ENCODE results near the gene GLI1. TPM values are rescaled to one million over a fixed set of nuclear protein-coding genes. Genes with fewer than 3 reads are reported as not detected.
A peak's percentile ranks its signal among the peaks of the same experiment; 100 is the strongest.
"Not testable (repeated sequence)": the region's sequence is repeated elsewhere in the genome, so short reads cannot be mapped to it uniquely, and the experiment has no call there.

Gene GLI1
- 1 to 10 TPM; 1.6 to 3.1 (median 2.5) TPM for total RNA-seq
- polyA plus RNA-seq: 0.59 TPM
- long read RNA-seq, donor 1, partial matches to known transcripts: 1 of 1 reads
- long read RNA-seq, donor 1, other reads (novel, unspliced or antisense): 0 of 1 reads
- long read RNA-seq, donor 2, partial matches to known transcripts: 0 of 1 reads
- long read RNA-seq, donor 2, other reads (novel, unspliced or antisense): 0 of 1 reads
- long read RNA-seq, donor 3, partial matches to known transcripts: 1 of 2 reads
- long read RNA-seq, donor 3, other reads (novel, unspliced or antisense): 1 of 2 reads
- long read RNA-seq, donor 4: 0 reads

DNA sequence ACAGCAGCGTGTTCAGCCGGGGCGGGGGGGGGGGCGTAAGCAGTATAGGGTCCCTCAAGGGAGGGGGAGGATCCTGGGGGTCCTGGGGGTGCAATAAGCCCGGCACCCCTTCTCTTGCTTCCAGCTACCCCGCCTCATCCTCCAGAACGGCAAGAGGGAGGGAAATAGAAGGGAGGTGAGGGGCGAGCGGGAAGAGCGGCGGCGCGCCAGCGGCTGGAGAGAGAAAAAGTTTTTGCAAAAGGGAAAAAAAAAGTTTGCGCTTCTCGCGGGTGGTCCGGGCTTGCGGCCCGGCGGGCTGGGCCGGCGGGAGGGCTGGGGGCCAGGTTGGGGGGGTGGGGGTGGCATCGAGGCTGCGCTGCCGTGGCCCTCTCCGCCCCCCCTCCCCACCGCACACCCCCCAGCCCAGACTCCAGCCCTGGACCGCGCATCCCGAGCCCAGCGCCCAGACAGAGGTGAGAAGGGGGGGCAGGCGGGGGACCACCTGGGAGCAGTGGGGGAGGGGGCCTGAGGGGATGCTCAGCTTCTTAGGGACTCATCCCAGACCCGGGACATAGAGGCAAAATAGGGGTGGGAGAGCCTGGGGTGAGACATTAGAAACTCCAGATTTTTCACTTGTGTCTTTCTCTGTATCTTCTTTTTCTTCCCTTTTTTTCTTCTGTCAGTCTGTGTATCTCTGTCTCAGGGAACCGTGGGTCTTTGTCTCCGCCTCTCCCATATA, at the start of gene GLI1:
GLI1 (plus strand) TSS at position 36 of the 718 bp plus-strand sequence. CDS start 3,907 bp downstream, outside the sequence.
- ATAC-seq: peak; percentile 27 to 48
- H3K27ac ChIP-seq (ENCODE audit: low read length): peak within 1 kb of the TSS; percentile 74
- intact Hi-C loops (cut with DNase I): loop anchor here in 1 of 4 donors (10.0 kb wide), 1 partner anchor 165 kb away; no protein-coding TSS in a partner anchor
- peak within 1 kb of the TSS; percentile 54 for H3K4me3 ChIP-seq (ENCODE audit: low read length)
- DNase-seq: peak in 1 of 3 donors; percentile 58
- under 1% methylated on average over 35 of the region's 36 CpGs for WGBS
- no peaks in the 10 kb centered on the region for H3K4me1 ChIP-seq (ENCODE audit: control insufficient read depth, insufficient read depth, low read length)
- H3K9me3 ChIP-seq (ENCODE audit: control insufficient read depth, low read length): no peaks in the 10 kb centered on the region
- no peaks in the 10 kb centered on the region for H3K27me3 ChIP-seq (ENCODE audit: control insufficient read depth, insufficient read depth)

DNA sequence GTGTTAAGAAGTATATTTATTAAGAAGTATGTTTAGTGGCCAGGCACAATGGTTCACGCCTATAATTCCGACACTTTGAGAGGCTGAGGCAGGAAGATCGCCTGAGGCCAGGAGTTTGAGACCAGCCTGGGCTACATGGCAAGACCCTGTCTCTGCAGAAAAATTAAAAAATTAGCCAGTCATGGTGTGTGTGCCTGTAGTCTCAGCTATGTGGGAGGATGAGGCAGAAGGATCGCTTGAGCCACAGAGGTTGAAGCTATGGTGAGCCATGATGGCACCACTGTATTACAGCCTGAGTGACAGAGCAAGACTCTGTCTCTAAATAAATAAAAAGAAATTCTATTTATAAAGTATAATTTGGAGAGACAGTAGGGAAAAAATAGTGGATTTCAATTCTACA, 49.1 kb upstream of the GLI1 start:
- Histone ChIP-seq H3K9me3 (ENCODE audit: control insufficient read depth, low read length) (no peaks in the 10 kb centered on the region), H3K27ac (ENCODE audit: low read length) (no peak overlapping the region), H3K4me1 (ENCODE audit: control insufficient read depth, insufficient read depth, low read length) (no peaks in the 10 kb centered on the region), H3K27me3 (ENCODE audit: control insufficient read depth, insufficient read depth) (no peaks in the 10 kb centered on the region), H3K4me3 (ENCODE audit: low read length) (no peak overlapping the region)
- WGBS: 96% methylated on average over 4 of the region's 4 CpGs
- intact Hi-C loops (cut with DNase I): no loop called here
- ATAC-seq: no peak
- no peak for DNase-seq

DNA sequence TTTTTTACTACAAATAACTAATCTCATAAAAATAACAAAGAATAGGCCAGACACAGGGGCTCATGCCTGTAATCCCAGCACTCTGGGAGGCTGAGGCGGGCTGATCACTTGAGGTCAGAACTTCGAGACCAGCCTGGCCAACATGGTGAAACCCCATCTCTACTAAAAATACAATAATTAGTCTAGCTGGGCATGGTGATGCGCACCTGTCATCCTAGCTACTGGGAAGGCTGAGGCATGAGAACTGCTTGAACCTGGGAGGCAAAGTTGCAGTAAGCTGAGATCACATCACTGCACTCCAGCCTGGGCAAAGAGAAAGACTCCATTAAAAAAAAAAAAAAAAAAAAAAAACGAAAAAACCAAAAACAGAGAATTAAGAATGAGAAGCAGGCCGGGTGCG, 45.4 kb upstream of the GLI1 start:
- H3K4me3 ChIP-seq (ENCODE audit: low read length): not testable (repeated sequence)

GRCh38 chr12:57415088-57415487, 44.5 kb upstream of the GLI1 start:
- Histone ChIP-seq H3K27me3 (ENCODE audit: control insufficient read depth, insufficient read depth) (no peaks in the 10 kb centered on the region), H3K4me3 (ENCODE audit: low read length) (no peak overlapping the region), H3K4me1 (ENCODE audit: control insufficient read depth, insufficient read depth, low read length) (peaks cover 7% of the 10 kb centered on the region), H3K9me3 (ENCODE audit: control insufficient read depth, low read length) (no peaks in the 10 kb centered on the region), H3K27ac (ENCODE audit: low read length) (no peak overlapping the region)
- 78% methylated on average over 2 of the region's 2 CpGs for WGBS
- intact Hi-C loops (cut with DNase I): no loop called here
- no peak for DNase-seq
- ATAC-seq: no peak

More for the DNA sequence above, 45.4 kb upstream of the GLI1 start:
- H3K4me1 ChIP-seq (ENCODE audit: control insufficient read depth, insufficient read depth, low read length); H3K27ac ChIP-seq (ENCODE audit: low read length); ATAC-seq; H3K9me3 ChIP-seq (ENCODE audit: control insufficient read depth, low read length); intact Hi-C loops (cut with DNase I); DNase-seq; H3K27me3 ChIP-seq (ENCODE audit: control insufficient read depth, insufficient read depth): not testable (repeated sequence)
- 90% methylated on average over 6 of the region's 6 CpGs for WGBS

DNA sequence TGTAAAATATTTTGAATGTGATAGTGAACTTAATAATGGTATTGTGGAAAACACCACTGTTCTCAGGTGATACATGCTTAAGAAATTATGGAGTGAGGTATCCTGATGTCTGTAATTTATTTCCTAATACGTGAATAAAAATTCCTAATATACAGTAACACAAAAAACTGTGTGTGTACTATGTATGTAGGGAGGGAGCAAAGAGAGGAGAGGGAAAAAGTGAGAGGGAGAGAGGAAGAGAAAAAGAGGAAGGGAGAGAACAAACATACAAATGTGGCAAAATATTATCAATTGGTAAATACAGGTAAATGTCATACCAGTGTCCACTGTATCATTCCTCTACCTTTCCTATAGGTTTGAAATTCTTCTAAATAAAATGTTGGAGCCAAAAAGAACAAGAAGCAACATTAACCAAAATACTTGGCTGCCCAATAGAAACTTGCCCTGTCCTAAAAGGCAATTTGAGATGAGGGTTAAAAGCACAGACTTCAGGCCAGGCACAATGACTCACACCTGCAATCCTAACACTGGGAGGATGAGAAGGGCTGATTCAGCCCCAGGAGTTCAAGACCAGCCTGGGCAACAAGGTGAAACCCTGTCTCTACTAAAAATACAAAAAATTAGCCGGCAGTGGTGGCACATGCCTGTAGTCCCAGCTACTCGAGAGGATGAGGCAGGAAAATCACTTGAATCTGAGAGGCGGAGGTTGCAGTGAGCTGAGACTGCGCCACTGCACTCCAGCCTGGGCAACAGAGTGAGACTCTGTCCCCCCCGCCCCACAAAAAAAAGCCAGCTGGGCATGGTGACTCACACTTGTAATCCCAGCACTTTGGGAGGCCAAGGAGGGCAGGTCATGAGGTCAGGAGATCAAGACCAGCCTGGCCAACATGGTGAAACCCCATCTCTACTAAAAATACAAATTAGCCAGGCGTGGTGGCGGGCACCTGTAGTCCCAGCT, 43.3 kb upstream of the GLI1 start:
- Histone ChIP-seq H3K4me3 (ENCODE audit: low read length) (no peak overlapping the region), H3K27me3 (ENCODE audit: control insufficient read depth, insufficient read depth) (no peaks in the 10 kb centered on the region), H3K27ac (ENCODE audit: low read length) (no peak overlapping the region), H3K4me1 (ENCODE audit: control insufficient read depth, insufficient read depth, low read length) (peaks cover 7% of the 10 kb centered on the region), H3K9me3 (ENCODE audit: control insufficient read depth, low read length) (no peaks in the 10 kb centered on the region)
- intact Hi-C loops (cut with DNase I): no loop called here
- DNase-seq (no peak), ATAC-seq (no peak)
- WGBS: 90% methylated on average over 8 of the region's 8 CpGs

DNA sequence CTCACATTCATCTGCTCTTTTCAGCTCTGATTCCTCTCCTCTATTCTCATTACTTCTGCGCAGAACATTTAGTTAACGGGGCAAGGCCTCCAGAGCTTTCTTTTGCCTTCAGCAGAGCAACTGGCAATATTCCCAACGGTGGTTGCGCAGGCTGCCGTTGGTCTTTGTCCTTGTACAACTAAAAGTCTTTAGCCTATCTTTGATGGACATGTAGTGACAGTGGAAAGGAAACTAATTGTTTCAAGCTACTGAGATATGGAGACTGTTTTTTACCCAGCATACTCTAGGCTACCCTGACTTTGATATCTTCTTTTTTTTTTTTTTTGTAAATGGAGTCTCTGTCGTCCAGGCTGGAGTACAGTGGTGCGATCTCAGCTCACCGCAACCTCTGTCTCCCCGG, 41.3 kb upstream of the GLI1 start:
- no peaks in the 10 kb centered on the region for H3K27me3 ChIP-seq (ENCODE audit: control insufficient read depth, insufficient read depth)
- DNase-seq (no peak), ATAC-seq (peak; percentile 62 to 77)
- no peak overlapping the region for H3K4me3 ChIP-seq (ENCODE audit: low read length)
- WGBS: 75% methylated on average over 9 of the region's 9 CpGs
- intact Hi-C loops (cut with DNase I): no loop called here
- peaks cover 7% of the 10 kb centered on the region for H3K4me1 ChIP-seq (ENCODE audit: control insufficient read depth, insufficient read depth, low read length)
- H3K27ac ChIP-seq (ENCODE audit: low read length): no peak overlapping the region
- H3K9me3 ChIP-seq (ENCODE audit: control insufficient read depth, low read length): no peaks in the 10 kb centered on the region

- intact Hi-C loops (cut with DNase I): no loop called here
- Histone ChIP-seq H3K4me3 (ENCODE audit: low read length) (no peak overlapping the region), H3K27me3 (ENCODE audit: control insufficient read depth, insufficient read depth) (no peaks in the 10 kb centered on the region), H3K9me3 (ENCODE audit: control insufficient read depth, low read length) (no peaks in the 10 kb centered on the region), H3K4me1 (ENCODE audit: control insufficient read depth, insufficient read depth, low read length) (peaks cover 7% of the 10 kb centered on the region), H3K27ac (ENCODE audit: low read length) (no peak overlapping the region)
- WGBS: 95% methylated on average over 2 of the region's 2 CpGs
- DNase-seq (no peak), ATAC-seq (no peak)
Measured at GRCh38 chr12:57419495-57419894, 40.1 kb upstream of the GLI1 start.

- intact Hi-C loops (cut with DNase I): no loop called here
- no peak overlapping the region for H3K27ac ChIP-seq (ENCODE audit: low read length)
- peaks cover 7% of the 10 kb centered on the region for H3K4me1 ChIP-seq (ENCODE audit: control insufficient read depth, insufficient read depth, low read length)
- no peak overlapping the region for H3K4me3 ChIP-seq (ENCODE audit: low read length)
- no peaks in the 10 kb centered on the region for H3K9me3 ChIP-seq (ENCODE audit: control insufficient read depth, low read length)
- no peaks in the 10 kb centered on the region for H3K27me3 ChIP-seq (ENCODE audit: control insufficient read depth, insufficient read depth)
- ATAC-seq: no peak
- 96% methylated on average over 5 of the region's 5 CpGs for WGBS
- DNase-seq: no peak
Measured at GRCh38 chr12:57420482-57420881, 39.1 kb upstream of the GLI1 start.

DNA sequence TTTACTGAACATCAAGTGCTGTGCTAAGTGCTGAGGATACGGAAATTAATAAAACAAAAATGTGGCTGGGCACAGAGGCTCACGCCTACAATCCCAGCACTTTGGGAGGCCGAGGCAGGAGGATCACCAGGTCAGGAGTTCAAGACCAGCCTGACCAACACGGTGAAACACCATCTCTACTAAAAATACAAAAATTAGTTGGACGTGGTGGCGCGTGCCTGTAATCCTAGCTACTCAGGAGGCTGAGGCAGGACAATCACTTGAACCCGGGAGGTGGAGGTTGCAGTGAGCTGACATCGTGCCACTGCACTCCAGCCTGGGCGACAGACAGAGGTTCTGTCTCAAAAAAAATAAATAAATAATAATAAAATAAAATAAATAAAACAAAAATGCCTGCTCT, 32.6 kb upstream of the GLI1 start:
- ATAC-seq; H3K27me3 ChIP-seq (ENCODE audit: control insufficient read depth, insufficient read depth); intact Hi-C loops (cut with DNase I); H3K4me1 ChIP-seq (ENCODE audit: control insufficient read depth, insufficient read depth, low read length); H3K4me3 ChIP-seq (ENCODE audit: low read length); H3K27ac ChIP-seq (ENCODE audit: low read length); DNase-seq; H3K9me3 ChIP-seq (ENCODE audit: control insufficient read depth, low read length): not testable (repeated sequence)
- 95% methylated on average over 10 of the region's 10 CpGs for WGBS

- Histone ChIP-seq H3K4me1 (ENCODE audit: control insufficient read depth, insufficient read depth, low read length) (peaks cover 4% of the 10 kb centered on the region), H3K9me3 (ENCODE audit: control insufficient read depth, low read length) (no peaks in the 10 kb centered on the region), H3K4me3 (ENCODE audit: low read length) (no peak overlapping the region), H3K27me3 (ENCODE audit: control insufficient read depth, insufficient read depth) (no peaks in the 10 kb centered on the region), H3K27ac (ENCODE audit: low read length) (no peak overlapping the region)
- no peak for ATAC-seq
- WGBS: 77% methylated on average over 6 of the region's 6 CpGs
- no peak for DNase-seq
- intact Hi-C loops (cut with DNase I): no loop called here
Measured at GRCh38 chr12:57428965-57429364, 30.6 kb upstream of the GLI1 start.
